Measurements from ENCODE around the gene SMIM22. TPM values are rescaled to one million over a fixed set of nuclear protein-coding genes. Genes with fewer than 3 reads are reported as not detected.

SMIM22 gene
- polyA plus RNA-seq, 1 experiment: not detected

GRCh38 chr16:4765511-4766474 is 29.4 kb upstream of the SMIM22 start:
- CTCF ChIA-PET: no interaction called here
- H3K36me3 ChIP-seq (ENCODE audit: control insufficient read depth, insufficient read depth, low read length): peaks cover 17% of the 10 kb centered on the region

GRCh38 chr16:4766875-4767628 is 28.1 kb upstream of the SMIM22 start, which contains the start of gene ZNF500:
Gene ZNF500 (minus strand): TSS chr16:4767162. CDS start chr16:4765978, 1,184 bp downstream.
- Histone ChIP-seq H3K27me3 (ENCODE audit: control insufficient read depth, insufficient read depth, low read length) (no peaks in the 10 kb centered on the region), H3K4me3 (ENCODE audit: low read depth, low read length) (peak within 1 kb of the TSS; percentile 89), H3K36me3 (ENCODE audit: control insufficient read depth, insufficient read depth, low read length) (peaks cover 16% of the 10 kb centered on the region)
- CTCF ChIA-PET: interaction anchor here (1.4 kb wide), 1 partner anchor 188 kb away, joined by 6 read pairs; no protein-coding TSS in a partner anchor
- no peak for TF ChIP-seq CTCF (IDR thresholded peaks at IDR 0.05; ENCODE audit: insufficient read depth, low read depth, low read length)
- POLR2A ChIA-PET: no interaction called here
- DNase-seq (ENCODE audit: low read depth): peak; percentile 80

More at GRCh38 chr16:4765511-4766474, 29.4 kb upstream of the SMIM22 start:
- no peak for TF ChIP-seq CTCF (IDR thresholded peaks at IDR 0.05; ENCODE audit: insufficient read depth, low read depth, low read length)
- peak overlapping the region; percentile 89 for H3K4me3 ChIP-seq (ENCODE audit: low read depth, low read length)
- POLR2A ChIA-PET: no interaction called here
- no peaks in the 10 kb centered on the region for H3K27me3 ChIP-seq (ENCODE audit: control insufficient read depth, insufficient read depth, low read length)
- no peak for DNase-seq (ENCODE audit: low read depth)

- POLR2A ChIA-PET: no interaction called here
- peaks cover 12% of the 10 kb centered on the region for H3K36me3 ChIP-seq (ENCODE audit: control insufficient read depth, insufficient read depth, low read length)
- no peaks in the 10 kb centered on the region for H3K27me3 ChIP-seq (ENCODE audit: control insufficient read depth, insufficient read depth, low read length)
- H3K4me3 ChIP-seq (ENCODE audit: low read depth, low read length): peak overlapping the region; percentile 47
- CTCF ChIA-PET: interaction anchor here (1.0 kb wide), 1 partner anchor 189 kb away, joined by 4 read pairs; no protein-coding TSS in a partner anchor
- DNase-seq (ENCODE audit: low read depth): no peak
- TF ChIP-seq CTCF (IDR thresholded peaks at IDR 0.05; ENCODE audit: insufficient read depth, low read depth, low read length): no peak
Measured at GRCh38 chr16:4767872-4768548, 27.2 kb upstream of the SMIM22 start.

- Histone ChIP-seq H3K27me3 (ENCODE audit: control insufficient read depth, insufficient read depth, low read length) (no peaks in the 10 kb centered on the region), H3K36me3 (ENCODE audit: control insufficient read depth, insufficient read depth, low read length) (peaks cover 7% of the 10 kb centered on the region), H3K4me3 (ENCODE audit: low read depth, low read length) (peak overlapping the region; percentile 47)
- peak; percentile 77 for DNase-seq (ENCODE audit: low read depth)
- ChIA-PET CTCF (interaction anchor here (1.0 kb wide), 1 partner anchor 188 kb away, joined by 4 read pairs; no protein-coding TSS in a partner anchor), POLR2A (interaction anchor here (0.6 kb wide), 1 partner anchor 79 kb away, joined by 3 read pairs; no protein-coding TSS in a partner anchor)
- no peak for TF ChIP-seq CTCF (IDR thresholded peaks at IDR 0.05; ENCODE audit: insufficient read depth, low read depth, low read length)
Measured at GRCh38 chr16:4768549-4769305, 26.4 kb upstream of the SMIM22 start.

Data from BJ (cell line).